Smooth muscle cell (in vitro differentiated cells): ENCODE results near the gene RPS6KB2. TPM values are rescaled to one million over a fixed set of nuclear protein-coding genes. Genes with fewer than 3 reads are reported as not detected.

ENCODE experiments used
- DNase-seq: peaks from one replicate; lab custom pipeline; 2025; ENCODE audit not compliant: unreplicated experiment; lab: John Stamatoyannopoulos, UW
- H2AFZ ChIP-seq: fragments of 200-600 bp; sonication (generic); 2 replicates; pipeline ENCODE4 v1.6.0; 2016; ENCODE audit warnings: antibody characterized with exemption, low read depth, mild to moderate bottlenecking
- H3F3A ChIP-seq: fragments of 200-600 bp; sonication (generic); 2 replicates; pipeline ENCODE4 v1.6.0; 2017; ENCODE audit warnings: antibody characterized with exemption, low read depth
- H3K27ac ChIP-seq: fragments of 200-600 bp; sonication (generic); 2 replicates; pipeline ENCODE4 v1.5.1; 2016; ENCODE audit warnings: low read depth, mild to moderate bottlenecking
- H3K27me3 ChIP-seq: fragments of 200-600 bp; sonication (generic); 2 replicates; pipeline ENCODE4 v1.6.1; 2016; ENCODE audit warnings: low read depth, mild to moderate bottlenecking
- H3K36me3 ChIP-seq: fragments of 200-600 bp; sonication (generic); 2 replicates; pipeline ENCODE4 v1.5.1; 2016; ENCODE audit warnings: low read depth
- H3K4me1 ChIP-seq: fragments of 200-600 bp; sonication (generic); 2 replicates; pipeline ENCODE4 v1.5.1; 2016; ENCODE audit warnings: low read depth
- H3K4me2 ChIP-seq: fragments of 200-600 bp; sonication (generic); 2 replicates; pipeline ENCODE4 v1.6.0; 2016; ENCODE audit warnings: mild to moderate bottlenecking
- H3K4me3 ChIP-seq: fragments of 200-600 bp; sonication (generic); 2 replicates; pipeline ENCODE4 v1.5.1; 2016; ENCODE audit warnings: mild to moderate bottlenecking
- H3K79me2 ChIP-seq: fragments of 200-600 bp; sonication (generic); 2 replicates; pipeline ENCODE4 v1.6.0; 2016; ENCODE audit warnings: low read depth, mild to moderate bottlenecking
- H3K9ac ChIP-seq: fragments of 200-600 bp; sonication (generic); 2 replicates; pipeline ENCODE4 v1.6.0; 2016; ENCODE audit warnings: low read depth
- H3K9me3 ChIP-seq: fragments of 200-600 bp; sonication (generic); replicated peaks from 2 replicates; pipeline ENCODE4 v1.5.1; 2016; ENCODE audit warnings: low read depth
- H4K20me1 ChIP-seq: fragments of 200-600 bp; sonication (generic); 2 replicates; pipeline ENCODE4 v1.6.0; 2016; ENCODE audit warnings: low read depth
- WGBS: methylation state at CpG from one replicate; pipeline ENCODE4 v1.1.7; 2016; ENCODE audit warnings: low lambda C conversion rate; 5-methylcytosine and 5-hydroxymethylcytosine counted together
- polyA plus RNA-seq: library from polyadenylated mRNA; unstranded; fragments of >200 nt; fragmentation: Nextera tagmentation; extraction: Ambion mirVana; gene quantifications from 2 replicates; pipeline ENCODE4 v1.2.1, GENCODE V29; 2016
- total RNA-seq: library from RNA; depleted of rRNA; stranded (reverse); fragments of >200 nt; gene quantifications from 2 replicates; pipeline ENCODE4 v1.2.3, GENCODE V29; 2014
- TF ChIP-seq, protein P1 (sequence below): fragments of 200-600 bp; sonication (generic); IDR thresholded peaks from 2 replicates; pipeline ENCODE4 v1.5.1; 2017; ENCODE audit warnings: borderline replicate concordance, mild to moderate bottlenecking, antibody characterized with exemption; ENCODE audit not compliant: insufficient read depth, poor library complexity, severe bottlenecking

RPS6KB2 gene
- total and polyA plus RNA-seq, 2 experiments from 2014 or later, result 66.5 to 107 TPM

DNA sequence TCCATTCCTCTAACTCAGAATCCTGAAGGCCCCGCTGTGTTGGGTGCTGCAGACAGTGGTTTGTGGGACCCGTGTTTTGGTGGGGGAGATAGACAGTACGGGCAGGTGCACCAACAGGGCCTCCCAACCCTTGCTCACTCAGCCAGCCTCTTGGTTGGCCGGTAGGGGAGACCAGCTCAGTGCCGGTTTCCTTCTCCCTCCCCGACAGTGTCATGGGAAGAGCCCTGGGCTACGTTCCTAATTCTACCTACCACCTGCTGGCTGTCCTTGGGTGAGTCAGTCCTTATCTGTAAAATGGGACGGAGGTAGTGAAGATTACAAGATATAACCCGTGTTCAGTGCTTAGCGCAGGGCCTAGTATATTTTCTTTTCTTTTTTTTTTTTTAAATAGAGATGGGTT lies 34.9 kb downstream of the RPS6KB2 start:
- Histone ChIP-seq H3K36me3 (no peaks in the 10 kb centered on the region), H3F3A (peaks cover 3% of the 10 kb centered on the region), H3K4me1 (no peaks in the 10 kb centered on the region), H3K27me3 (no peaks in the 10 kb centered on the region), H3K79me2 (peaks cover 4% of the 10 kb centered on the region), H2AFZ (no peak overlapping the region), H3K27ac (peak overlapping the region; percentile 92), H3K4me3 (no peak overlapping the region), H3K9ac (no peak overlapping the region), H4K20me1 (no peaks in the 10 kb centered on the region), H3K9me3 (no peaks in the 10 kb centered on the region), H3K4me2 (peak overlapping the region; percentile 44)
- whole genome bisulfite sequencing, result 93% methylated on average over 10 of the region's 10 CpGs
- TF ChIP-seq, protein P1, sequence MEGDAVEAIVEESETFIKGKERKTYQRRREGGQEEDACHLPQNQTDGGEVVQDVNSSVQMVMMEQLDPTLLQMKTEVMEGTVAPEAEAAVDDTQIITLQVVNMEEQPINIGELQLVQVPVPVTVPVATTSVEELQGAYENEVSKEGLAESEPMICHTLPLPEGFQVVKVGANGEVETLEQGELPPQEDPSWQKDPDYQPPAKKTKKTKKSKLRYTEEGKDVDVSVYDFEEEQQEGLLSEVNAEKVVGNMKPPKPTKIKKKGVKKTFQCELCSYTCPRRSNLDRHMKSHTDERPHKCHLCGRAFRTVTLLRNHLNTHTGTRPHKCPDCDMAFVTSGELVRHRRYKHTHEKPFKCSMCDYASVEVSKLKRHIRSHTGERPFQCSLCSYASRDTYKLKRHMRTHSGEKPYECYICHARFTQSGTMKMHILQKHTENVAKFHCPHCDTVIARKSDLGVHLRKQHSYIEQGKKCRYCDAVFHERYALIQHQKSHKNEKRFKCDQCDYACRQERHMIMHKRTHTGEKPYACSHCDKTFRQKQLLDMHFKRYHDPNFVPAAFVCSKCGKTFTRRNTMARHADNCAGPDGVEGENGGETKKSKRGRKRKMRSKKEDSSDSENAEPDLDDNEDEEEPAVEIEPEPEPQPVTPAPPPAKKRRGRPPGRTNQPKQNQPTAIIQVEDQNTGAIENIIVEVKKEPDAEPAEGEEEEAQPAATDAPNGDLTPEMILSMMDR, result no peak
- no peak for DNase-seq

DNA sequence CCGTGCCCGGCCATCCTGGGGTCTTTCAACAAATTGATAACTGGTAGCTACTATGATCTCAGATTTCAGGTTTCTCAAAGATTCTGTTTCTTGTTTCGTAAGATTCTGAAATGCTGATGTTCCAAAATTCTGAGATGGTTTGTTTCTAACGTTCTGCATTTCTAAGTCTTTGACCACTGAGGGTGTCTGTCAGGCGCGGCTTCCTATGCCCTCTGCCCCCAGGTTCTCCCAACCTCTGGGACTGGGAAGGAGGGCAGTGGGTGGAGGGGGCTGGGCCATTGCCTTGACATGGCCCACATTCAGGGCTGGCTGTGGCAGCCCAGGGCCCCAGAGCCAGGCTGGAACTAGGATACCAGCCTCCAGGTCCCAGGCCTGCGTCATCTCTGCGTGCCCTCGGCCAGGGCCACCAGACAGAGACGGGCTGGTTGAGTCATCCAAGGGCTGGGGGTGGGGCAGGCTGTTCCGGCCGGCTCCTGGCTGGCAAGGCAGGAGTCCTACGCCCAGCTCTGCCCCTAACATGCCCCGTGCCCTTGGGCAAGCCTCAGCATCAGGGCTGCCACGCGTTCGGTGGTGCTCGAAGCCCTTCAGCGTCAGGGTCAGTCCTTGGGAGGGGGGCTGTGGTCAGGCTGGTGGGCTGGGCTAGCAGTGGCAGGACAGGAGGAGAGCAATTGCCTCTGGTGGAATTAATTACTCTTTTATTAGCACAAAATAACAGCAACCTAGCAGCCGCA lies 35.6 kb downstream of the RPS6KB2 start:
- Histone ChIP-seq H3K4me3 (peak overlapping the region; percentile 50), H3K4me2 (peak overlapping the region; percentile 86), H3F3A (peaks cover 3% of the 10 kb centered on the region), H4K20me1 (no peaks in the 10 kb centered on the region), H3K27ac (peak overlapping the region; percentile 92), H3K36me3 (no peaks in the 10 kb centered on the region), H3K27me3 (no peaks in the 10 kb centered on the region), H3K9me3 (no peaks in the 10 kb centered on the region), H3K9ac (peak overlapping the region; percentile 72), H2AFZ (peak overlapping the region; percentile 10), H3K79me2 (peaks cover 4% of the 10 kb centered on the region), H3K4me1 (no peaks in the 10 kb centered on the region)
- TF ChIP-seq, protein P1, result no peak
- WGBS, result 61% methylated on average over 20 of the region's 20 CpGs
- DNase-seq, result peak; percentile 65

DNA sequence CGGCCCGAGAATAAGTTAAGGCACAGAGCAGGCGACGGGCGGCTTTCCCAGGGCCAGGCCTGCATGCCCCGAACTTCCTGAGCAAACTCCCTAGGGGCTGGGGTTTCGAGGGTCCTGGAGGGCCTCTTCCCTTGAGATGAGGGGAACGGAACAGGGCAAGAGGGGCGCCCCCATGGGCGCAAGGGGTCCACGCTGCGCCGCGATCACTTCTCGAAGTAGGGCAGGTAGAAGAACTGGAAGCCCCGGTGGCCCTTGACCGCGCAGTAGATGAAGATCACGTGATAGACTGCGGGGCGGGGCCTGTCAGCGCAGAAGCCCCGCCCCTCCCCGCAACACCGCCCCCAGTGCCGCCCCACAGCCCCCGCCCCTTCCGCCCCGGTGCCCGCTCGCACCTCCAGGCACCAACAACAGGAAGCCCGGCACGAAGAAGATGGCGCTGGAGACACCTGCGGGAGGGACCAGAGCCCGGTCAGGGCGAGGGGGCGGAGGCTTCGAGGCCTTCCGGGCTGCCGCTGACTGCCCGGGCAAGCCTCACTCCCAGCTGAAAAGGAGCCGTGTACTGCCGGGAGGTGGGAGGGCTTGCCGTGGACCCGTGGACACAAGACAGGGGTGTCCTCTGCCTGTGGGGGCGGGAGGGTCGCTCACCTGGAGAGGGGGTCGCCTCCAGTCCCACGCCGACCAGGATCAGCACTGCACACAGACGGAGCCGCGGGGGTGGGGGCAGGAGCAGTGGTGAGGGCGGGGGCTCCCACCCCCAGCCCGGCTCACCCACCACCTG lies 36.3 kb downstream of the RPS6KB2 start:
- Histone ChIP-seq H3K4me3 (peak overlapping the region; percentile 50), H2AFZ (no peak overlapping the region), H3K79me2 (peaks cover 4% of the 10 kb centered on the region), H3K27ac (peak overlapping the region; percentile 92), H3F3A (peaks cover 3% of the 10 kb centered on the region), H3K4me2 (peak overlapping the region; percentile 86), H3K36me3 (no peaks in the 10 kb centered on the region), H3K9ac (peak overlapping the region; percentile 77), H3K9me3 (no peaks in the 10 kb centered on the region), H3K27me3 (no peaks in the 10 kb centered on the region), H3K4me1 (peaks cover 3% of the 10 kb centered on the region), H4K20me1 (no peaks in the 10 kb centered on the region)
- DNase-seq, result peak; percentile 50
- TF ChIP-seq, protein P1, result no peak
- 21% methylated on average over 42 of the region's 56 CpGs for WGBS
